PC-3 (cell line): ENCODE results near the gene CDC40. TPM values are rescaled to one million over a fixed set of nuclear protein-coding genes. Genes with fewer than 3 reads are reported as not detected.
A peak's percentile ranks its signal among the peaks of the same experiment; 100 is the strongest.

Source experiments
- ATAC-seq: fragments of 200-7000 bp; cut with Tn5 transposase; 2 replicates; pipeline ENCODE4 v1.9.1; 2020; ENCODE audit warnings: mild to moderate bottlenecking, moderate library complexity
- BruUV-seq: library from RNA; stranded (reverse); fragments of 400-500 nt; replicated peaks from 2 replicates; lab custom pipeline; 2021; lab: Mats Ljungman, UMichigan
- CTCF ChIA-PET: fragments of 300-600 bp; sonication (Branson Sonifier 250); formaldehyde crosslinking; loops from one replicate; lab custom pipeline; 2022; ENCODE audit warnings: antibody characterized with exemption; lab: Charles Lee
- POLR2A ChIA-PET: fragments of 300-600 bp; sonication (Branson Sonifier 250); formaldehyde crosslinking; loops from one replicate; lab custom pipeline; 2022; ENCODE audit warnings: antibody characterized with exemption; ENCODE audit not compliant: unreplicated experiment; lab: Charles Lee
- DNase-seq: peaks from one replicate; pipeline ENCODE4 v3.0.0-alpha.2; 2015
- H2AFZ ChIP-seq: fragments of 300-600 bp; sonication (generic); 2 replicates; pipeline ENCODE4 v1.6.0; 2016; ENCODE audit warnings: antibody characterized with exemption, low read length
- H3F3A ChIP-seq: fragments of 300-600 bp; sonication (generic); one replicate; pipeline ENCODE4 v1.6.0; 2017; ENCODE audit warnings: antibody characterized with exemption, low read length, control low read depth, mild to moderate bottlenecking; ENCODE audit not compliant: unreplicated experiment
- H3K27ac ChIP-seq: fragments of 300-600 bp; sonication (generic); 2 replicates; pipeline ENCODE4 v1.5.1; 2016; ENCODE audit warnings: mild to moderate bottlenecking, low read length
- H3K27me3 ChIP-seq: fragments of 300-600 bp; sonication (generic); 2 replicates; pipeline ENCODE4 v1.6.1; 2016; ENCODE audit warnings: low read length, mixed read lengths
- H3K36me3 ChIP-seq: fragments of 300-600 bp; sonication (generic); 2 replicates; pipeline ENCODE4 v1.6.1; 2016; ENCODE audit warnings: low read depth, mixed run types, low read length, mixed read lengths
- H3K4me1 ChIP-seq: fragments of 300-600 bp; sonication (generic); 2 replicates; pipeline ENCODE4 v1.5.1; 2016; ENCODE audit warnings: low read length; ENCODE audit not compliant: insufficient read depth
- H3K4me2 ChIP-seq: fragments of 300-600 bp; sonication (generic); 2 replicates; pipeline ENCODE4 v1.6.0; 2016; ENCODE audit warnings: low read length
- H3K4me3 ChIP-seq: fragments of 300-600 bp; sonication (generic); 2 replicates; pipeline ENCODE4 v1.5.1; 2016; ENCODE audit warnings: mild to moderate bottlenecking, low read length, mixed read lengths
- H3K79me2 ChIP-seq: fragments of 300-600 bp; sonication (generic); 2 replicates; pipeline ENCODE4 v1.6.1; 2017; ENCODE audit warnings: low read length, mixed read lengths
- H3K9ac ChIP-seq: fragments of 300-600 bp; sonication (generic); 2 replicates; pipeline ENCODE4 v1.6.0; 2016; ENCODE audit warnings: mild to moderate bottlenecking, low read length
- H3K9me2 ChIP-seq: fragments of 300-600 bp; sonication (generic); replicated peaks from 2 replicates; pipeline ENCODE4 v1.6.1; 2016; ENCODE audit warnings: mixed run types, low read length, mixed read lengths
- H3K9me3 ChIP-seq: fragments of 300-600 bp; sonication (generic); 2 replicates; pipeline ENCODE4 v1.6.1; 2016; ENCODE audit warnings: low read length, mixed read lengths
- H4K20me1 ChIP-seq: fragments of 300-600 bp; sonication (generic); 2 replicates; pipeline ENCODE4 v1.6.1; 2016; ENCODE audit warnings: low read length, mixed read lengths
- CTCF ChIP-seq: fragments of 300-600 bp; sonication (generic); conservative IDR thresholded peaks from 2 replicates; pipeline ENCODE4 v1.5.1; 2017; ENCODE audit warnings: antibody characterized with exemption, low read depth, mild to moderate bottlenecking, low read length
- EZH2 ChIP-seq: fragments of 300-600 bp; sonication (generic); IDR thresholded peaks from one replicate; pipeline ENCODE4 v1.6.1; 2017; ENCODE audit warnings: antibody characterized with exemption, mild to moderate bottlenecking, low read length; ENCODE audit not compliant: unreplicated experiment
- EZH2phosphoT487 ChIP-seq: fragments of 300-600 bp; sonication (generic); IDR thresholded peaks from 2 replicates; pipeline ENCODE4 v1.6.1; 2018; ENCODE audit warnings: mild to moderate bottlenecking, antibody characterized with exemption, low read length, borderline replicate concordance
- intact Hi-C: fragments of 100-400 bp; cut with micrococcal nuclease; formaldehyde crosslinking; loops from 2 replicates; pipeline ENCODE4 v1.9.0; 2023
- total RNA-seq: library from RNA; depleted of rRNA; stranded (reverse); fragments of >200 nt; gene quantifications from 2 replicates; pipeline ENCODE4 v1.2.3, GENCODE V29; 2014

CDC40 gene
- total RNA-seq, 1 experiment from 2014 or later: 8.9 TPM

- intact Hi-C loops: no loop called here
- no peaks in the 10 kb centered on the region for H3K9me2 ChIP-seq
- H3K4me3 ChIP-seq: no peak overlapping the region
- no peaks in the 10 kb centered on the region for H4K20me1 ChIP-seq
- TF ChIP-seq CTCF: no peak
- no peak for TF ChIP-seq EZH2phosphoT487
- no peaks in the 10 kb centered on the region for H3K27me3 ChIP-seq
- no peaks in the 10 kb centered on the region for H3K9me3 ChIP-seq
- no peak overlapping the region for H2AFZ ChIP-seq
- peak; percentile 22; the same call in 1 of the 2 replicates for ATAC-seq
- peaks cover 76% of the 10 kb centered on the region for H3K79me2 ChIP-seq
- H3K9ac ChIP-seq: no peak overlapping the region
- POLR2A ChIA-PET: no interaction called here
- no peaks in the 10 kb centered on the region for H3F3A ChIP-seq
- CTCF ChIA-PET: no interaction called here
- no peak overlapping the region for H3K27ac ChIP-seq
- H3K4me2 ChIP-seq: no peak overlapping the region
- peak; percentile 4 for DNase-seq
- H3K4me1 ChIP-seq: no peaks in the 10 kb centered on the region
- BruUV-seq: no TSS peak
- peaks cover 3% of the 10 kb centered on the region; the same call in 1 of the 2 replicates for H3K36me3 ChIP-seq
Observed at GRCh38 chr6:110188791-110189190, 8.6 kb downstream of the CDC40 start.

GRCh38 chr6:110190726-110191125, 10.5 kb downstream of the CDC40 start:
- H3K9me3 ChIP-seq: no peaks in the 10 kb centered on the region
- no peak overlapping the region for H3K27ac ChIP-seq
- no peaks in the 10 kb centered on the region for H3K27me3 ChIP-seq
- ChIA-PET POLR2A (no interaction called here), CTCF (no interaction called here)
- H3K36me3 ChIP-seq: peaks cover 5% of the 10 kb centered on the region; the same call in 1 of the 2 replicates
- no peak overlapping the region for H3K4me2 ChIP-seq
- no peak overlapping the region for H3K9ac ChIP-seq
- intact Hi-C loops: no loop called here
- TF ChIP-seq CTCF (no peak), EZH2phosphoT487 (no peak), EZH2 (no peak)
- ATAC-seq (no peak), DNase-seq (no peak)
- H3K4me3 ChIP-seq: no peak overlapping the region
- no peak overlapping the region for H2AFZ ChIP-seq
- no peaks in the 10 kb centered on the region for H3F3A ChIP-seq
- BruUV-seq: no TSS peak
- no peaks in the 10 kb centered on the region for H3K9me2 ChIP-seq
- H4K20me1 ChIP-seq: no peaks in the 10 kb centered on the region
- H3K79me2 ChIP-seq: peaks cover 58% of the 10 kb centered on the region
- H3K4me1 ChIP-seq: no peaks in the 10 kb centered on the region

GRCh38 chr6:110191477-110191876, 11.2 kb downstream of the CDC40 start:
- H3K27ac ChIP-seq: no peak overlapping the region

More at GRCh38 chr6:110191477-110191876, 11.2 kb downstream of the CDC40 start:
- Histone ChIP-seq H3K36me3 (peaks cover 5% of the 10 kb centered on the region; the same call in 1 of the 2 replicates), H3K4me1 (no peaks in the 10 kb centered on the region), H3K79me2 (peaks cover 52% of the 10 kb centered on the region), H3F3A (no peaks in the 10 kb centered on the region), H3K4me3 (no peak overlapping the region), H2AFZ (no peak overlapping the region), H3K9me3 (no peaks in the 10 kb centered on the region), H4K20me1 (no peaks in the 10 kb centered on the region), H3K27me3 (no peaks in the 10 kb centered on the region), H3K9ac (no peak overlapping the region), H3K4me2 (no peak overlapping the region), H3K9me2 (no peaks in the 10 kb centered on the region)
- intact Hi-C loops: no loop called here
- no peak for DNase-seq
- no peak for ATAC-seq
- TF ChIP-seq CTCF (no peak), EZH2 (no peak), EZH2phosphoT487 (no peak)
- POLR2A ChIA-PET: no interaction called here
- CTCF ChIA-PET: no interaction called here
- no TSS peak for BruUV-seq
